Tibial nerve (tissue), 4 donors: Measurements from ENCODE around the gene NDUFAF2. TPM values are rescaled to one million over a fixed set of nuclear protein-coding genes. Genes with fewer than 3 reads are reported as not detected.
"Not testable (repeated sequence)": the region's sequence is repeated elsewhere in the genome, so short reads cannot be mapped to it uniquely, and the experiment has no call there.

ENCODE experiments used
- DNase-seq, 2 donors: peaks; one replicate each; pipeline ENCODE4 v3.0.0-alpha.2; 2019; ENCODE audit warnings: low spot score in 2 of 2
- H3K27ac ChIP-seq, 4 donors: fragments of 200-600 bp; sonication (generic) in 3 of 4; one replicate each; pipeline ENCODE4 v1.5.1; 2017 to 2019; ENCODE audit warnings: mild to moderate bottlenecking in 1 of 4
- H3K27me3 ChIP-seq, 2 donors: fragments of 200-600 bp; sonication (generic) in 1 of 2; one replicate each; pipeline versions ENCODE4 v1.5.1 to v1.6.0; 2017 to 2019
- H3K36me3 ChIP-seq, 3 donors: fragments of 200-600 bp; sonication (generic); one replicate each; pipeline ENCODE4 v1.5.1; 2018 to 2019
- H3K4me1 ChIP-seq, 4 donors: fragments of 200-600 bp; sonication (generic) in 3 of 4; one replicate each; pipeline ENCODE4 v1.5.1; 2017 to 2019
- H3K4me3 ChIP-seq, 4 donors: fragments of 200-600 bp; sonication (generic) in 3 of 4; one replicate each; pipeline ENCODE4 v1.5.1; 2017 to 2019; ENCODE audit warnings: mild to moderate bottlenecking in 1 of 4, moderate library complexity in 1 of 4
- H3K9me3 ChIP-seq, 4 donors: fragments of 200-600 bp; sonication (generic) in 3 of 4; one replicate each; pipeline ENCODE4 v1.5.1; 2017 to 2019
- EP300 ChIP-seq, 2 donors: sonication (generic); formaldehyde crosslinking; IDR thresholded peaks; one replicate each; pipeline ENCODE4 v1.6.1; 2017; ENCODE audit warnings: antibody characterized with exemption in 2 of 2, mild to moderate bottlenecking in 1 of 2
- POLR2A ChIP-seq, 2 donors: fragments of 450-650 bp; IDR thresholded peaks; one replicate each; pipeline ENCODE4 v1.6.1; 2017; ENCODE audit warnings: antibody characterized with exemption in 2 of 2, mild to moderate bottlenecking in 2 of 2, moderate library complexity in 2 of 2
- WGBS, 2 donors: methylation state at CpG; one replicate each; pipeline ENCODE4 v1.1.5; 2018; 5-methylcytosine and 5-hydroxymethylcytosine counted together
- total RNA-seq, 4 donors: library from RNA; depleted of rRNA; stranded (reverse); fragments of >200 nt; gene quantifications; one replicate each; pipeline ENCODE4 v1.1.0, GENCODE V29; 2016
- TF ChIP-seq, protein P1 (sequence below), 5 experiments: fragments of 200-600 bp in 3 of 5; fragments of 450-650 bp in 2 of 5; sonication (generic) in 3 of 5; IDR thresholded peaks; one replicate each; pipeline ENCODE4 v1.5.1; 2016 to 2019; ENCODE audit warnings: antibody characterized with exemption in 5 of 5, mild to moderate bottlenecking in 3 of 5, moderate library complexity in 2 of 5

NDUFAF2 gene
- total RNA-seq, 4 donors from 2014 or later, result 16.2 to 46.5 (median 24.2) TPM

DNA sequence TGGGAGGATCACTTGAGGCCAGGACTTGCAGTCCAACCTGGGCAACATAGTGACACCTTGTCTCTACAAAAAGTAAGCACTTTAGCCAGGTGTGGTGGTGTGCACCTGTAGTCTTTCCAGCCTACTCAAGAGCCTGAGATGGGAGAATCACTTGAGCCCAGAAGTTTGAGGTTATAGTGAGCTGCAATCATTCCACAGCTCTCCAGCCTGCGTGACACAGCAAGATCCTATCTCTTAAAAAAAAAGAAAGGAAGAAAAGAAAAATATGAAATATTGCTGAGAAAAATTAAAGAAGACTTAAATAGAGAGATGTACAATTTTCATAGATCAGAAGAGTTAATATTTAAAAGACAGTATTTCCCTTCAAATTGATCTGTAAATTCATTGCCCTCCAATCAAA, 140.9 kb downstream of the NDUFAF2 start:
- no peak overlapping the region for H3K4me3 ChIP-seq
- DNase-seq, result no peak
- WGBS, 2 donors, result 97 to 100% methylated on average over 1 of the region's 1 CpG
- TF ChIP-seq, protein P1, sequence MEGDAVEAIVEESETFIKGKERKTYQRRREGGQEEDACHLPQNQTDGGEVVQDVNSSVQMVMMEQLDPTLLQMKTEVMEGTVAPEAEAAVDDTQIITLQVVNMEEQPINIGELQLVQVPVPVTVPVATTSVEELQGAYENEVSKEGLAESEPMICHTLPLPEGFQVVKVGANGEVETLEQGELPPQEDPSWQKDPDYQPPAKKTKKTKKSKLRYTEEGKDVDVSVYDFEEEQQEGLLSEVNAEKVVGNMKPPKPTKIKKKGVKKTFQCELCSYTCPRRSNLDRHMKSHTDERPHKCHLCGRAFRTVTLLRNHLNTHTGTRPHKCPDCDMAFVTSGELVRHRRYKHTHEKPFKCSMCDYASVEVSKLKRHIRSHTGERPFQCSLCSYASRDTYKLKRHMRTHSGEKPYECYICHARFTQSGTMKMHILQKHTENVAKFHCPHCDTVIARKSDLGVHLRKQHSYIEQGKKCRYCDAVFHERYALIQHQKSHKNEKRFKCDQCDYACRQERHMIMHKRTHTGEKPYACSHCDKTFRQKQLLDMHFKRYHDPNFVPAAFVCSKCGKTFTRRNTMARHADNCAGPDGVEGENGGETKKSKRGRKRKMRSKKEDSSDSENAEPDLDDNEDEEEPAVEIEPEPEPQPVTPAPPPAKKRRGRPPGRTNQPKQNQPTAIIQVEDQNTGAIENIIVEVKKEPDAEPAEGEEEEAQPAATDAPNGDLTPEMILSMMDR (IDR thresholded peaks at IDR 0.05), result no peak
- no peak for TF ChIP-seq POLR2A (IDR thresholded peaks at IDR 0.05)
- no peak for TF ChIP-seq EP300 (IDR thresholded peaks at IDR 0.05)
- no peaks in the 10 kb centered on the region for H3K9me3 ChIP-seq
- H3K27ac ChIP-seq, result no peak overlapping the region
- H3K27me3 ChIP-seq, result no peaks in the 10 kb centered on the region
- H3K4me1 ChIP-seq, result no peaks in the 10 kb centered on the region
- peaks cover 0 to 18% (median 0%) of the 10 kb centered on the region in 3 donors for H3K36me3 ChIP-seq

DNA sequence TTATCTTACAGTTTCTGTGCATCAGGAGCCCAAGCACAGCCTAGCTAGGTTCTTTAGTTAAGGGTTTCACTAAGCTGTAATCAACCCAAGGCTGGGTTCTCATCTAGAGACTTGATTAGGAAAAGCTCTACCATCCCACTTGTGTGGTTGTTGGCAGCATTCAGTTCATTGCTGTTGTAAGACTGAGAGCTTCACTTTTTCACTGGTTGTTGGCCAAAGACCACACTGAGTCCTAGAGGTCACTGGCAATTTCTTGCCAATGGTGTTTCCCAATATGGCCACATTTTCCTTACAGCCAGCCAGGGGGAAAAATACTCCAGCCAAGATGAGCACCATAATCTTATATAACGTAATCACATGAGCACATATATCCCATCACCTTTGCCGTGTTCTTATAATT, 142.9 kb downstream of the NDUFAF2 start:
- 66 to 80% methylated on average over 2 of the region's 2 CpGs for WGBS, 2 donors
- H3K27ac ChIP-seq, result no peak overlapping the region
- peaks cover 0 to 11% (median 3%) of the 10 kb centered on the region in 4 donors for H3K9me3 ChIP-seq
- no peak for TF ChIP-seq POLR2A (IDR thresholded peaks at IDR 0.05)
- TF ChIP-seq, protein P1 (IDR thresholded peaks at IDR 0.05), result no peak
- TF ChIP-seq EP300 (IDR thresholded peaks at IDR 0.05), result no peak
- H3K4me3 ChIP-seq, result no peak overlapping the region
- H3K27me3 ChIP-seq, result no peaks in the 10 kb centered on the region
- H3K36me3 ChIP-seq, result peaks cover 0 to 18% (median 0%) of the 10 kb centered on the region in 3 donors
- no peaks in the 10 kb centered on the region for H3K4me1 ChIP-seq
- no peak for DNase-seq

DNA sequence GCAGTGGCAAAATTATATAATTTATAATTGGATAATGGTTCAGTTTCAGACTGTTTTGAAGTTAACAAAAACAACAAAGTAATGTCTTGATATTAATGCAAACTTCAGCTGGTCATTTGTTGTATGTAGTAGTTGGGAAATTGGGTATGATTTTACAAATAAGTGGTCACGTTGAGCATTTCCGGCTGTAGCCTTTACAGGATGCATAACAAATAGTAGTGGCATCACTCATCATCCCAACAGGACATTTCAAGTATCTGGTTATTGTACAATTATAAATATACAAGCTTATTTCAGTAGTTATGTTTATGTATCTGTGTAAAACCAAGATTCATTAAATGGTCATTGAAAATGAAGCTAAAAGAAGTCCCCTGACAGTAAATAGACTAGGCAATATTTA, 144.3 kb downstream of the NDUFAF2 start:
- no peak for DNase-seq
- WGBS, 2 donors, result 88% methylated on average over 2 of the region's 2 CpGs
- Histone ChIP-seq H3K27me3 (no peaks in the 10 kb centered on the region), H3K36me3 (peaks cover 0 to 10% (median 0%) of the 10 kb centered on the region in 3 donors), H3K9me3 (peaks cover 0 to 11% (median 3%) of the 10 kb centered on the region in 4 donors), H3K27ac (no peak overlapping the region), H3K4me1 (no peaks in the 10 kb centered on the region), H3K4me3 (no peak overlapping the region)
- TF ChIP-seq EP300 (IDR thresholded peaks at IDR 0.05) (no peak), POLR2A (IDR thresholded peaks at IDR 0.05) (no peak)
- TF ChIP-seq, protein P1 (IDR thresholded peaks at IDR 0.05), result no peak

DNA sequence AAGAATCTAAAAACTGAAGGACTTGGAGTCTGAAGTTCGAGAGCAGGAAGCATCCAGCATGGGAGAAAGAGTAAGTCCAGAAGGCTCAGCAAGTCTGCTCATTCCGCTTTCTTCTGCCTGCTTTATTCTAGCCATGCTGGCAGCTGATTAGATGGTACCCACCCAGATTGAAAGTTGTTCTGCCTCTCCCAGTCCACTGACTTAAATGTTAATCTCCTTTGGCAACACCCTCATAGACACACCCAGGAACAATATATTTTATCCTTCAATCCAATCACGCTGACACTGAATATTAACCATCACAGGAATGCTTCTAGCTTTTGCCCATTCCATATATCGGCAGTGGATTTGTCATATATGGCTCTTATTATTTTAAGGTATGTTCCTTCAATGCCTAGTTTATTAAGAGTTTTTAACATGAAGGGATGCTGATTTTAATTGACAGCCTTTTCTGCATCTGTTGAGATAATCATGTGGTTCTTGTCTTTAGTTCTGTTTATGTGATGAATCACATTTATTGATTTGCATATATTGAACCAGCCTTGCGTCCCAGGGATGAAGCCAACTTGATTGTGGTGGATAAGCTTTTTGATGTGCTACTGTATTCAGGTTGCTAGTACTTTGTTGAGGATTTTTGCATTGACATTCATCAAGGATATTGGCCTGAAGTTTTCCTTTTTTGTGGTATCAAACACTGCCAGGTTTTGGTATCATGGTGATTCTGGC, 148.2 kb downstream of the NDUFAF2 start:
- not testable (repeated sequence) for H3K4me1 ChIP-seq, H3K36me3 ChIP-seq, H3K27me3 ChIP-seq, H3K27ac ChIP-seq, DNase-seq, H3K4me3 ChIP-seq
- peaks cover 0 to 11% (median 3%) of the 10 kb centered on the region in 4 donors for H3K9me3 ChIP-seq
- 94 to 95% methylated on average over 5 of the region's 5 CpGs for WGBS, 2 donors

DNA sequence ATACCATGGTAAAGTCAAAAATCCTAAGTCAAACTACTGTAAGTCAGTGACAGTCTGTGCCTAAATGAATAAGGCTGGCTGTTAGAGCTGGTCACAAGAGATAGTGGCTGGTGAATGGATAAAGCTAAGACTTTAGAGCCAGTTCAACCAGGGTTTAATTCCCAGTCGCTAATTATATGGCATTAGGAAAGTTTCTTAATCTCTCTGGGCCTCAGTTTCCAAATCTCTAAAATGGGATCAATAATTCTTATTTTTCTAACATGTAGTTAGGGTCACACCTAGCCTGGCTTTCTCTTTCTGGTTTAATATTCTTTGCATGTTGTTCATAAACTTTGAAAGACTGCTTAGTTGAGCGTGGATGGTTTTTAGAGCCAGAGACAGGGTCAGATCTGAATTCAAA, 152.5 kb downstream of the NDUFAF2 start:
- H3K36me3 ChIP-seq, result peaks cover 0 to 28% (median 0%) of the 10 kb centered on the region in 3 donors
- TF ChIP-seq, protein P1 (IDR thresholded peaks at IDR 0.05), result no peak
- TF ChIP-seq POLR2A (IDR thresholded peaks at IDR 0.05) (no peak), EP300 (IDR thresholded peaks at IDR 0.05) (no peak)
- no peak overlapping the region for H3K27ac ChIP-seq
- H3K27me3 ChIP-seq, result no peaks in the 10 kb centered on the region
- no peak overlapping the region for H3K4me3 ChIP-seq
- DNase-seq, result no peak
- H3K9me3 ChIP-seq, result no peaks in the 10 kb centered on the region
- no peaks in the 10 kb centered on the region for H3K4me1 ChIP-seq
- whole genome bisulfite sequencing, 2 donors, result 93 to 95% methylated on average over 2 of the region's 2 CpGs
